ENCODE results near the gene UBE2Z.
"Not testable (repeated sequence)": the region's sequence is repeated elsewhere in the genome, so short reads cannot be mapped to it uniquely, and the experiment has no call there.

The UBE2Z gene

DNA sequence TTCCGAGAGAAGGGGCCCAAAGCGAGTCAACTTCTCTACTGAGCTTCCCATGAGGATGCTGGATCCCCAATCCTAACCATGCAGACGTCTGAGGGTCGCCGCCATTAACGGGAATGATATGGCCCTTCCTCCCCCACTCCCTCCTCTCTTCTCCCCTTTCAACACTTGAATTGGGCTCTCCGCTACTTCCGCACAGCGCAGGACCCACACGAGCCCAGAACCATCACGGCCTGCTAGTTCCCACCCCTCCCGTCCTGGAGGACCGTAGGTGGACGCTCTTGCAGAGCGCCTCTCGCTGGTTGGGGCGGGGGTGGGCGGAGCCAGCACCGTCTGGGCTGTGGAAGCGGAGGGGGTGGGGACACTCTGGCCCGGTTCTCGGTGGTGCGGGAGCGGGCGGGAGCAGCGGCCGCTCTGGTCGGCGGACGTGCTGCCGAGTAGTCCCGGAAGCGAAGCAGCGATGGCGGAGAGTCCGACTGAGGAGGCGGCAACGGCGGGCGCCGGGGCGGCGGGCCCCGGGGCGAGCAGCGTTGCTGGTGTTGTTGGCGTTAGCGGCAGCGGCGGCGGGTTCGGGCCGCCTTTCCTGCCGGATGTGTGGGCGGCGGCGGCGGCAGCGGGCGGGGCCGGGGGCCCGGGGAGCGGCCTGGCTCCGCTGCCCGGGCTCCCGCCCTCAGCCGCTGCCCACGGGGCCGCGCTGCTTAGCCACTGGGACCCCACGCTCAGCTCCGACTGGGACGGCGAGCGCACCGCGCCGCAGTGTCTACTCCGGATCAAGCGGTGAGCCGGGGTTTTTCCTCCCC lies at the start of gene UBE2Z:
TSS of gene UBE2Z (plus strand) at position 361 of the 797 bp plus-strand sequence. CDS start at position 458, 97 bp downstream.
- peak; percentile 92 for DNase-seq

DNA sequence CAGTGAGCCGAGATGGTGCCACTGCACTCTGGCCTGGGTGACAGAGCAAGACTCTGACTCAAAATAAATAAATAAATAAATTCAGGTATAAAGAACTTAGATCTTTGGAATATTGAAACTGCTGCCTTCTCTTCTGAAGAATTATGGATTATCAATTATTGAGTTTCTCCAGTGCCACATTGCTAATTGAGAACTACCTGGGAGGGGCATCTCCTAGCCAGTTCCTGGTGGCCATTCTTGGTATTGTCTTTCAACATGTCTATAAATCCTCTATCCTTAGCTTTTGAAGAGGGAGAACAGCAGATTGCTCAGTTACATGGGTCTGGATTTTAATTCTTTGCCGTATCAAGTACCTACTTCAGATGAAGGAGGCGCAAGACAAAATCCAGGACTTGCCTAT lies 48.2 kb upstream of the UBE2Z start:
- DNase-seq: no peak

DNA sequence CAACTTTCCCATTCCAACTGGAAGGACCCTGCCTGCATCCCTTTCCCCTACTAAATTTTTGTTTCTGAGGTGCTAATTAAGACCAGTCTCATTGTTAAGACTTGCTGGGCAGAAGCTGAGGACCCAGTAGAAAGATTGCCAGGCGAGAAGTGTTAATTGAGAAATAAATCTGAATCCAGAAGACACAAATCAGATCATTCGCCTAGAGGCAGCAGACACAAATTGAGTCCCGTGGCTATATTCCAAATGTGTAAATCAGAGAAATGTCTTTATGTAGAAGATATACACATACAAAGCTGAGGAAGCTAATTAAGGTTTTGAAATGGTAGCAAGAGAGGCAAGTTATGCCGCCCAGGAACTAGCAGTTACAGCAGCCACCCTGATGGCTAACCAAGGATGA lies 47.8 kb upstream of the UBE2Z start:
- DNase-seq: no peak

DNA sequence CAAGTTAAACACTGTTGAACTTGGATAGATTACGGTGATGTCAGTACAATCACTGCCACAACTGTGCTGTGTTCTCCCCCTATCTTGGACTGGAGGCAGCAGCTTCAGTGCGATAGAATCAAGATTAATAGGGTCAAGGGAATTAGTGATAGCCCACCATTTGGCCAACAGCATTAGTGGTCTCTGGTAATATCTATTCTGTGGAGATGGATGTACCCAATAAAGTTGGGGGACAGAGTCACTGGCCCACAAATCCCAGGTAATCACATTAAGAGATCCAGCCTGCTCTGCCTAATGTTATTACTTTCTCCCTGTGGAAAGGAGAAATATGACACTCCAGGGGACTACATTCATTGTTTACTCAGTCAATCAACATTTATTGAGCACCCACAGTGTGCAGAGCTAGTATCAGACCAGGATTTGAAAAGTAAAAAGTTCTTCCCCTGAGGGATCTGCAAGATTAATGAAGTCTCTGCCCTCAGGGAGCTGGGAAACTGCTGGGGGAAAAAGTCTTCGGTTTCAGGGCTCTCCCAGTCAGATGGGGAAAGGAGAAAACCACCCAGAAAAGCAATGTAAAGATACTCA lies 39.2 kb upstream of the UBE2Z start:
- no peak for DNase-seq

DNA sequence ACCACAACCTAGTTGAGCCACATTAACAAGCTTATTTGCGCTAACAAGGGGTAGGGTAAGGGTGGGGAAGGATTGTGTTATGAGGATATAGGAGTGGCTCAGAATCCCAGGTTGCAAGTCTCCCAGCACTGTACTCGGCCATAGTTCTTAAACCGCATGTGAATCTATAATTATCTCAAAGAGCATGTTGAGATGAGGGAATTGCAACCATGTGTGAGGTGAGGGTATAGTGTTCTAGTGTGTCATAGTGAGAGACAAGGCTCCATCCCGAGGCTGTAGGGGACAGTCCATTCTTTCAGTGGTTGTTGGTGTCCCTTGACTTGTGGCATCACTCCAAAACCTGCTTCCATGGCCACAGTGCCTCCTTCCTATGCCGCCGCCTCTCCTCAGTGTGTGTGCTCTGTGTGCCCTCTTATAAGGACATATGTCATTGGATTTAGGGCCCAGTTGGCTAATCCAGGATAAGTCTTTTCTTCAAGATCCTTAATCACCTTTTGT lies 38.3 kb upstream of the UBE2Z start:
- DNase-seq: no peak

DNA sequence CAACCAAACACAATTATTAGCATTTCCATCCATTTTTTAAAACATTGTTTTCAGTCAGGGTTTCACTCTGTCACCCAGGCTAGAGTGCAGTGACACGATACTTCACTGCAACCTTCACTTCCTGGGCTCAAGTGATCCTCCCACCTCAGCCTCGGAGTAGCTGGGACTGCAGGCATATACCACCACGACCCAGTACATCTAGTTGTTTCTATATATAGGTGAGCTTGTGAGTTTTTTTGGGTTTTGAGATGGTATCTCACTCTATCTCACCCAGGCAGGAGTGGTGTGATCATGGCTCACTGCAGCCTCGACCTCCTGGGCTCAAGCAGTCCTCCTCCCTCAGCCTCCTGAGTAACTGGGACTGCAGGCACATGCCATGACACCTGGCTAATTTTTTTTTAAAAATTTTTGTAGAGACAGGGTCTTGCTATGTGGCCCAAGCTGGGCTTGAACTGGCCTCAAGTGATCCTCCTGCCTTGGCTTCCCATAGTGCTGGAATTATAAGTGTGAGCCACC lies 37.1 kb upstream of the UBE2Z start:
- no peak for DNase-seq

DNA sequence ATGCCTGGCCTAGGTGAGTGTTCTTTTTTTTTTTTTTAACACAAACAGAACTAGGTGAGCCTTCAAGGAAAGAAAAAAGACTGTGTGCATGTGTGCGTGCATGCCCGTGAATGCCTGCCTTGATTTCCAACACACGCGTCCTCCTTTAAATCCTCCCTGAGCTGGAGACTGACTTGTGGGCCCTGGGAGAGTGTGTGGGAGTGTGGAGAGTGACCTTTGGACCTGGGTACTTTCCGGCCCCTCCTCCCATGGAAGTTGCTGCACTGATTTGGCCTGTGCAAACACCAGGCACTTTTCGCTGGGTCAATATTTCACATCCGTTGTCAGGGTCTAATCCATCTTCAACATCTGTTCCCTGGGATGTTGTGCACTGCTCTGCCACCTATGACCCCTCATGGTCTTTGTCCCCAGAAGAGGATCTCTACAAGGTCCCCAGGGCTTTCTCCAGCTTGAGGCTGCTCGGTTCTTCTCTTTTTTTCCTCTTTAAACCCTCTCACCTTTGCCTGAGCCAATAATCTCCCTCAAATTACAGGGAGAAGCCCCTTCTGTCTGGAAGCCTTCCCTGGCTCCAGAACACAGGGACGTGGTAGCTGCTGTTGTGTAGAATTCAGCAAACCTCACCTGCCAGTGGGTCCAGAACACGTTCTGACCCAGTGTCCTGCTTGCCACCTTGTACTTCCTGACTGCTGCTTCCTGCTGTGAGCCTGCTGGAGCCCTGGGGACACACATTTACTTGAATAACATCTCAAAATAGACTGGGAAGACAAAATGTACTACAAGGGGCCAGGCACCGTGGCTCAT lies 36.5 kb upstream of the UBE2Z start:
- no peak for DNase-seq

DNA sequence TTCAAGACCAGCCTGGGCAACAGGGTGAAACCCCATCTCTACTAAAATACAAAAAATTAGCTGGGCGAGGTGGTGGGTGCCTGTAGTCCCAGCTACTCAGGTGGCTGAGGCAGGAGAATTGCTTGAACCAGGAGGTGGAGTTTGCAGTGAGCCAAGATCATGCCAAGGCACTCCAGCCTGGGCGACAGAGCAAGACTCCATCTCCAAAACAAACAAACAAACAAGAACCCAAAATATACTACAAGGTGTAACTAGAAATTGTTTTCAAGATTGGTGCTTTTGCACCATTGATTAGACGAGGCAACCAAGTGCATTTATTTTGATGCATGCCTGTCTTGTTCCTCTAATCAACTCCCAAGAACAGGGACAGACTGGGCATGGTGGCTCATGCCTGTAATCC lies 35.8 kb upstream of the UBE2Z start:
- DNase-seq: not testable (repeated sequence)

DNA sequence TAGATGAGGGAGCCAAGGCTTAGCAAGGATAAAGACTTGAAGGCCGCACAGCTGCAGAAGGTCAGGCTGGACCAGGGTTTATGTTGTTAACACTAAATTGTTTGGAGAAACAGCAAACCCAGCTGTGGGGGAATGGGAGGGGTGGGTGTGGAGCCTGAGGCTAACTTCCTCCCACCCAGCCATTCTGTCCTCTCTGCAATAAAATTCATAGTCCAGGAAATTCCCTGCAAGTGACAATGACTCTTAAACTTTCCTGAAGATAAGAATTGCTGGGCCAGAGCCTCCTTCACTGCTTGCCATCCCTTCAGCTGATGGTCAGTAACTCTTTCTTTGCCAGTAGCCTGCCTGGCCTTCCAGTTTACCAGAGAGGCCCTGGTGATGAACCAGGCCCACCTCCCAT lies 35.0 kb upstream of the UBE2Z start:
- no peak for DNase-seq

DNA sequence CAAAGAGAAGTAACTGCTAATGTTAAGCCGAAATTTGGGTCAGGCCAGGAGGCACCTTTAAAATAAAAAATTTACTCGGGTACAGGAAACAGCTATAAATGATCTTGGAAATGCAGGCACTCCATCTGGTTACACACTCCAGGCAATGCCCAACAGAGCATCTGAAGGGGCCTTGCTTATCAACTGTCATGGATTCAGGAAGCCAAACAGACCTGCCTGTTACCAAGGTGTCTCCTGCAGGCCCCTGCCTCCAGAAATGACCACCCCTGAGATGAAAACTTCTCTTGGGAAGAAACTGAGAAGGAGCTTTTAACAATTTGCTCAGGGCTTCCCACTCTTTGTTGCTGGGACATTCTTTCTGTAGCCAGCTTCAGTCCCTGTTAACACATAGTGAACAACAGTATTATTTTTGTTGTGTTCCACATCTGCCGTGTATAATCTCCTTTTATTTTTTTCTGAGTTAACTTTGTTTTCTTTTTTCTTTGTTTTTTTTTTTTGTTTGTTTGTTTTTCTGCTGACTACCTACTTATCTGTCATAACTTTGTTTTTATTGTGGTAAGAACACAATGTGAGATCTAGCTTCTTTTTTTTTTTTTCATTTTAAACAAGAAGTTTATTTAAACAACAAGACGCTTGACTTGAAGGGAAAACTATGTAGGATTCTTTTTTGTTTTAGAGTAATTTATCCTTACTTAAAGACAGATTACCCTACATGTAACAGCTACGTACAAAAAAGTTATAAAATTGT lies 34.3 kb upstream of the UBE2Z start:
- DNase-seq: no peak

DNA sequence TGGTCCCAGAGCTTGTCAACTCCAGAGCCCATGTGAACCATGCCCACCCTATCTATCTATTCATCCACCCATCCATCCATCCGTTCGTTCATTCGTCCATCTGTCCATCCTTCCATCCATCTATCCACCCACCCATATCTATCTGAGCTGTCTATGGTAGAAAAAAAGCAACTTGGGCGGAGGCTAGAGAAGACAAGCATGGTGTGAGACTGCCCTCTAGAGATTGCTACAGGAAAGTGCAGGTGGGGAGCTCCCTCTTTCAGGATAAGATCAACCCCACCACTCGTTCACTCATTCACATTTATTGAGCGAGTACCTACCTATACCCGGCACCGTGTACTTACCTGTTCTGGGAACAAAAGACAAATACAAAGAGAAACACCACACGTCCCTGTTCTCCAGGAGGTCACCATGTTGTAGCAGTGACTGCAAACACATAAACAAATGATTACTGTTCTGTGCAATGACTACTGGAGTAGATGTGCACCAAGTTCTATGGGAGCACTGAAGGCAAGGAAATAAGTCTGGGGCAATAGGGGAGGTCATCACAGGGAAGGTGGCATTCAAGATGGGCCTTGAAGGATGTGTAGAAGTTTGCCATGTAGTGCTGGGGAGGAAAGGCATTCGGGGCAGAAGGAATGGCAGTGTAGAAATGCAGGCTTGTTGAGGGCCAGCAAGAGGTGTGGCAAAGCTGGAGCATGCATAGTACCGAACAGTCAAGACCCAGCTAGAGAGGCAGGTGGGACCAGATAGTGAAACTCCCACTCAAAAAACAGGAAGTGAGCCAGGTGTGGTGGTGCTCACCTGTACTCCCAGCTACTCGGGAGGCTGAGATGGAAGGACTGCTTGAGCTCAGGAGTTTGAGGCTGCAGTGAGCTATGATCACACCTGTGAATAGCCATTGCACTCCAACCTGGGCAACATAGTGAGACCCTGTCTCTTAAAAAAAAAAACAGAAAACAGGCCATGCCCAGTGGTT lies 29.0 kb upstream of the UBE2Z start:
- DNase-seq: peak; percentile 56

DNA sequence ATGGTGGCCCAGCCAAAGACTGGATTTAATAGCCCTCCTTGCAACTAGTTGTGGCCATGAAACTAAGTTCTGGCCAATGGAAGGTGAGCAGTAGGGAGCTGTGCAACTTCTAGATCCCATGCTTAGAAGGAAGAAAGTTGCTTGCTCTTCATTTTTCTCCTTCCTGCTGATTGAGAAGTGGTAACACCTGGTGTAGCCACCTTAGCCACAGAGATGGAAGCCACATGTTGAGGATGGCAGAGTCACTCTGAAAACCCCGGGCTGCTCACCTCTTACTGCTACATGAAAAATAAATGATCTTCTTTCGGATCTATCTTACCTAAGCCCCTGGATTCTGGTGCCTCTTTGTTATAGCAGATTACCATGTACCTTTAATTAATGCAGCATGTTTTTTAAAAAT lies 25.9 kb upstream of the UBE2Z start:
- no peak for DNase-seq

DNA sequence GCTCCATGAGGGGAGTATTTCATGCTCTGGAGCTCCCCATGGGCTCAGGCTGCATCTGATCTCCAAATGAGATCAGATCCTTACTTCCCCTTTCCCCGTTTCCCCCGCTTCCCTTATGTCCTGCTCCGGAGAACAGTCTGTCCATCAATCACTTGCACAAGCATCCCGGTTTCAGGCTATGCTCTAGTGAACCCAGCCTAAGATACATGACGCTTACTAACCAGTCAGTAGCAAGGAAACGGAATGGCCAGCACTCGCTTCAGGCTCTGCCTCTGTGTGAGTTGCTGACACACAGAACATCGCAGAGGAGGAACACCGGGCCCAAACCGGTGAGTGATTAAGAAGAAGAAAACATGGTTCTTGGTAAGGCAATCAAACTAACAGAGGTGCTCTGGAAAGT lies 25.0 kb upstream of the UBE2Z start:
- DNase-seq: no peak

DNA sequence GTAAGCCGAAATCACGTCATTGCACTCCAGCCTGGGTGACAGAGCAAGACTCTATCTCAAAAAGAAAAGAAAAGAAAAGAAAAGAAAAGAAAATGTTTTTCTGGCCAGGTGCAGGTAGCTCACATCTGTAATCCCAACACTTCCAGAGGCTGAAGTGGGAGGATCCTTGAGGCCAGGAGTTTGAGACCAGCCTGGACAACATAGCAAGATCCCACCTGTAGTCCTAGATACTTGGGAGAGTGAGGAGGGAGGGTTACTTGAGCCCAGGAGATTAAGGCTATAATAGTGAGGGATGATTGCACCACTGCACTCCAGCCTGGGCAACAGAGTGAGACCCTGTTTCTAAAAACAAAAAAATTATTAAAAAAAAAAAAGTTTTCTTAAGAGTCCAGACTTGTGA lies 18.1 kb upstream of the UBE2Z start:
- no peak for DNase-seq

DNA sequence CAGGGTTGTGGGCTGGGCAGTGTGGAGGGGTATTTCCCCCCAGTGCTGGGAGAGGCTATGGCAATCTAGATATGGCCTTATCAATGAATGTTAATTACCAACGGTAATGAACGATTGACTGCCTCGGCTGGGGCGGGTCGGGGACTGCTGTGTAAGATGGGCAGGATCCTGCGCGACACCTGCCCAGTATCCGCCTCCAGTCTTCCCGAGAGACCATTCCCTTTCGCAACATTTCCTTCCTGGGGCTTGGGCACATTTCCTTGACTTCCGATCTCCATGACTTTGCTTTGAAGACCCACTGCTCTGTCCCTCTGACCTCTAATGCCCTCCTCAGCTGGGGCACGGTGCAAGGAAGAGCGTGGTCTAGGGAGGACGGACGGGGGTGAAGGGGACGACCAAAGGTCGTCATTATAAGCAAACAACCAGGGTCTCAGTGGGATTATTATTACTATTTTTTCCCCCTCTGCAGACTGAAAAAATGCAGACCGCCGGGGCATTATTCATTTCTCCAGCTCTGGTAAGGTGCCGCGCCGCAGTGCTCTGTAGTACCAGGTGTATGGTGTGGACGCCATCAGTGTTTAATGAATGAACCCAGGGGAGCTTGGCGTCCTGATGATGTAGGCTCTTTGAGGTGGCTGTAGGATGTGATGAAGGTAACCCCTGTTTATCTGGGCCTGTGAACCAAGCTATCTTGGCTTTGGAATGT lies 15.1 kb upstream of the UBE2Z start:
- DNase-seq: no peak

DNA sequence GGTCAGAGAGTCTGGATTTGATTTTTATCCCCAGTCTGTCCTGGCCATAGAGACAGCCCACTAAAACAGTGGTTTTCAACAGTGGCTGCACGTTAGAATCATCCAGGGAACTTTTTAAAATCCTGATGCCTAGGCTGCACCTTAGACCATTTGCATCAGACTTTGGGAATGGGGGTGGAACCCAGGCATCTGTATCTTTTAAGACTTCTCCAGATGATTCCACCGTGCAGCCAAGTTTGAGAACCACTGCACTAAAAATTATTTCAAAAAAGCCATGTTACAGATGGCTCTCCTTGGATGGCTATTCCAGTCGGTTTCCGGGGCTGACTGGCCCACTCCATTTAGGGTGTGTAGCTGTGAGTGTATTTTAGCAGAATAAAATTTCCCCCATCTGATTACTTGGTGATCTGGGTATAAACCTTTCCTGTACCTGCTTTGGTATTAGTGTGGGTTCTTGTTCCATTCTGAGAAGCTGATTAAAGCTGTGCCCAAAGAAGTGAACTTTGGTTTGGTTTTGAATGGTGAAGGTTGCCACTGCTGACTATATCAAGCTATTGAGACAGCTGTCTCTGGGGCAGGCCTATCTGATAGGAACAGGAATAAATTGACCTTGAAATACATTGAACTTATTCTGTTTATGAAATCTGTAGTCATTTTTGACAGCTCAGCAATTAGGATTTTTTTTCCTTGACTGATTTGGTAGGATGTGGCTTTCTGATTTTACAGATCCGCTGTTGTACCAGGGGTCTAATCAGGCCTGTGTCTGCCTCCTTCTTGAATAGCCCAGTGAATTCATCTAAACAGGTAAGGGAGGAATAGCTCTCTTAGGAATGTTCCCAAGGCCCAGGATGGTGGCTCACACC lies 14.3 kb upstream of the UBE2Z start:
- DNase-seq: no peak

DNA sequence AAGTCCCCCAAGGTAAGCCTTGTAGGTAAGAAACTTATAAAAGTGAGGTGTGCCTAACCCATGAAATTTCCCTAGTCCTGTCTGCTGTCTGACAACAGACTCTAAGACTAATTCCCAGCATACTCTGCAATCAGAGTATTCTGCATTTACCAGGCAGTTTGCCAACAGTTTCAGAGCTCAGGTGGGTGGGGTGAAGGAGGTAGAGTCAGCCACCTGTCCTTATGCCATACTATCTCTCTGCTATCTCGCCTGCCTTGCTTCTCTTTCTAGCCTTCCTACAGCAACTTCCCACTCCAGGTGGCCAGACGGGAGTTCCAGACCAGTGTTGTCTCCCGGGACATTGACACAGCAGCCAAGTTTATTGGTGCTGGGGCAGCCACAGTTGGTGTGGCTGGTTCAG lies 13.3 kb upstream of the UBE2Z start:
- DNase-seq: no peak

DNA sequence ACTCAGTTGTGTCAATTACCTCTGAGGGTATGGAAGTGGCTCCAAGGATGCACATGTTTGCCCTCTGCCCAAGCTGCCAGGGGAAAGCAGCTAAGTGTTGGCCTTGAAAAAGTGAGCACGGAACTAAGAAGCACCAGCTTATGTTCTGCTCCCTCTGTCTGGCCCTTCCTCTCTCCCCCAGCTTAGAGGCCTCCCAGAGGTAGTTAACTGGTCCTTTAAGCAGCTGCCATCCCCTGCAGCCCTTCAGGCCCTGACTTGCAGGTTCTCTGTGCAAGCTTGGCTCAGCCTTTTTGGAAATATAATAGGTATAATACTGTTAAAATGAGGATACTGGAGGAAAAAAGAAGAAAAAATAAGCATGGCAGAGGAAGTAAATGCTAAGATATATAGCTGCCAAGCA lies 7.0 kb upstream of the UBE2Z start:
- DNase-seq: no peak

DNA sequence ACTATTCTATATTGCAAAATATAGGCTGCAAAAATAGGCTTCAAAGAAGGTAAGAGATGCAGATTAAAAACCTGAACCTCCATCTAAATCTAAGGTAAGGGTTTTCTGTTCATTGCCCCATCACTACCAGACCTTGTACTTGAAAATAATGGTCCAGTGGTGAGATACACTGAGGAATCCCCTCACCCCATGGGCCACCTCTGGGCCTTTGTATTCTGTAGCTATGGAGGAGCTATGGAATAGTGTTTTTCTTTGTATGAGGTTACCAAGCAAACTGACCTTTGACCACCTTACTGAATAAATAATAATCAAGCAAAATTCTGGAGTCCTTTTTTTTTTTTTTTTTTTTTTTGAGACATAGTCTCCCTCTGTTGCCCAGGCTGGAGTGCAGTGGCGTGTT lies 4.8 kb upstream of the UBE2Z start:
- DNase-seq: no peak

DNA sequence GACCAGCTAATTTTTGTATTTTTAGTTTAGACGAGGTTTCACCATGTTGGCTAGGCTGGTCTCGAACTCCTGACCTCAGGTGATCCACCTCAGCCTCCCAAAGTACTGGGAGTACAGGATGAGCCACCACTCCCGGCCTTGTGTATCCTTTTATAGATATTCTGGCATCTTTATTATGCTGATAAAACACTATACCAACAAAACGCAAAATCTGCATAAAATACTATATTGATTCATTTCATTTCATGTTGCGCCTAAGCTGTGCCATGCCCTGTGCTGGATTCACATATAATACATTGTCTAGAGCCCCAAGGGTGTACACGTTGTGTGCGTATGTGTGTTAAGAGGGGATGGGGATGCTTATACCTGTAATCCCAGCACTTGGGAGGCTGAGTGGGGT lies 3.8 kb upstream of the UBE2Z start:
- DNase-seq: no peak

Measured in stimulated activated CD8-positive, alpha-beta memory T cell treated with anti-CD3 and anti-CD28 coated beads, Interleukin-4, amount 100 ng/mL, for 48 hours (primary cell).